22Rv1 (cell line): ENCODE results near the gene TBPL2.

Experiments
- CTCF ChIP-seq: fragments of 450-650 bp; IDR thresholded peaks from 2 replicates; pipeline ENCODE4 v1.5.1; 2017; ENCODE audit warnings: mild to moderate bottlenecking
- ZFX ChIP-seq: fragments of 450-650 bp; IDR thresholded peaks from 2 replicates; pipeline ENCODE4 v1.6.1; 2017; ENCODE audit warnings: antibody characterized with exemption, borderline replicate concordance

- TF ChIP-seq CTCF (peak; percentile 73), ZFX (no peak)
Observed at GRCh38 chr14:55416866-55417265, 23.6 kb downstream of the TBPL2 start.
